Gastroesophageal sphincter (tissue), 4 donors: ENCODE measurements around the gene AP1G2. TPM values are rescaled to one million over a fixed set of nuclear protein-coding genes. Genes with fewer than 3 reads are reported as not detected.

ENCODE experiments used
- ATAC-seq: fragments of 150-250 bp; one replicate; pipeline ENCODE4 v1.9.1; 2016; ENCODE audit warnings: mild to moderate bottlenecking, moderate library complexity
- H3K27ac ChIP-seq, 4 donors: fragments of 200-600 bp; sonication (generic) in 3 of 4; 1 replicate in 3 of 4; 2 replicates in 1 of 4; pipeline ENCODE4 v1.5.1; 2016 to 2019
- H3K27me3 ChIP-seq: fragments of 200-600 bp; sonication (generic); one replicate; pipeline ENCODE4 v1.5.1; 2019
- H3K36me3 ChIP-seq, 2 donors: fragments of 200-600 bp; sonication (generic); one replicate each; pipeline ENCODE4 v1.5.1; 2019; ENCODE audit warnings: control low read depth in 1 of 2
- H3K4me1 ChIP-seq, 3 donors: fragments of 200-600 bp; sonication (generic); 1 replicate in 2 of 3; 2 replicates in 1 of 3; pipeline ENCODE4 v1.5.1; 2016 to 2019; ENCODE audit warnings: control low read depth in 2 of 3
- H3K4me3 ChIP-seq, 2 donors: fragments of 200-600 bp; sonication (generic); one replicate each; pipeline ENCODE4 v1.5.1; 2019; ENCODE audit warnings: mild to moderate bottlenecking in 1 of 2, moderate library complexity in 1 of 2
- H3K9me3 ChIP-seq, 3 donors: fragments of 200-600 bp; sonication (generic); one replicate each; pipeline ENCODE4 v1.5.1; 2017 to 2019; ENCODE audit warnings: control low read depth in 2 of 3
- EP300 ChIP-seq: sonication (generic); formaldehyde crosslinking; IDR thresholded peaks from one replicate; pipeline ENCODE4 v1.6.1; 2017; ENCODE audit warnings: antibody characterized with exemption, mild to moderate bottlenecking
- POLR2A ChIP-seq, 2 donors: fragments of 450-650 bp; IDR thresholded peaks; one replicate each; pipeline ENCODE4 v1.6.1; 2017; ENCODE audit warnings: antibody characterized with exemption in 2 of 2, mild to moderate bottlenecking in 2 of 2, moderate library complexity in 1 of 2
- POLR2AphosphoS5 ChIP-seq: sonication (generic); formaldehyde crosslinking; IDR thresholded peaks from one replicate; pipeline ENCODE4 v1.6.1; 2017; ENCODE audit warnings: antibody characterized with exemption
- WGBS, 2 donors: methylation state at CpG; one replicate each; pipeline ENCODE4 v1.1.5; 2018; ENCODE audit warnings: low coverage in 1 of 2; 5-methylcytosine and 5-hydroxymethylcytosine counted together
- total RNA-seq, 4 donors: library from RNA; depleted of rRNA; stranded (reverse); fragments of >200 nt; gene quantifications; one replicate each; pipeline ENCODE4 v1.1.0, GENCODE V29; 2016
- TF ChIP-seq, protein P1 (sequence below), 4 experiments: fragments of 200-600 bp in 2 of 4; fragments of 450-650 bp in 2 of 4; sonication (generic) in 1 of 4; IDR thresholded peaks; one replicate each; pipeline ENCODE4 v1.5.1; 2017 to 2019; ENCODE audit warnings: antibody characterized with exemption in 4 of 4, mild to moderate bottlenecking in 2 of 4, moderate library complexity in 2 of 4

AP1G2 gene
- total RNA-seq, 4 donors from 2014 or later: 7.2 to 43.1 (median 21.9) TPM

DNA sequence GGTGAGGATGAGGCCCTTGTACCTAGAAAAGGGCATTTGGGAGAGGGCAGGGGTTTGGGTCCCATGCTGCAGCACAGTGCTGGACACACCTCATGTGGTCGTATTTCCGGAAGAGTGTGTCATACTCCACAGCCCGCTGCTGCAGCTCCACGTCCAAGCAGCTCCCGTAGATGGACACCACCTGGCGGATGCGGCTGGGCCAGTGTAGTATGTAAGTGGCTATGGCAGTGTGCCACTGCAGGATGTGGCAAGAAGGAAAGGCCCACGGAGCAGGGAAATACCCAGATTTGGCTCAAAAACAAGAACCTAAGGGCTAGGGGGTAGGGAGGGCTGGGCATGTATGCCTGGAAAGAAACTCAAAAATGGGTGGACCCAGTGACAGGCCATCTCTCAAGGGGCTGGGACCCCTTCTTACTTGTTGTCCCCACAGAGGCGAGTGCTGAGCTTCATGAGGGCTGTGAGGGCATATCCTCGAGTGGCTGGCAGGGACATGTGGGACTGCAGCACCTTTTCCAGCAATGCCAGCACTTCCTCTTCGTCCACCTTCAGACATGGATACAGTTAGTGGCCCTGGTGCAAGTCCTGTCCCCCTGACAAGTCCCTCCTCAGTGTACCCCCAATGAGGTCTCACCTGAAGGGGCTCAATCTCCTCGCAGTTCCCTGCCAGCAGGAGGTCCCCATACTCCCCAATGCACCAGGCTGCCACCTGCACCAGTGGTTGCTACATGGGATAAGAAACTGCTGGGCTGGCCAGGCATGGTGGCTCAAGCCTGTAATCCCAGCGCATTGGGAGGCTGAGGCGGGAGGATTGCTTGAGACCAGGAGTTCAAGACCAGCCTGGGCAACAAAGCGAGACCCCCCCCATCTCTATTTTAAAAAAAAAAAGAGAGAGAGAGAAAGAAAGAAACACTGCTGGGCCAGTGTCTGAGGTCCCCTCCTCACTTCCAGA is 5.4 kb downstream of the AP1G2 start:
- peaks cover 0 to 40% (median 4%) of the 10 kb centered on the region in 3 donors for H3K4me1 ChIP-seq
- no peak overlapping the region for H3K4me3 ChIP-seq
- H3K27ac ChIP-seq: no peak overlapping the region
- no peaks in the 10 kb centered on the region for H3K9me3 ChIP-seq
- ATAC-seq: no peak
- TF ChIP-seq POLR2AphosphoS5 (no peak), EP300 (no peak)
- WGBS, 2 donors: 71 to 92% methylated on average over 2 to 10 of the region's 15 CpGs
- H3K36me3 ChIP-seq: peaks cover 0 to 54% of the 10 kb centered on the region in 2 donors
- H3K27me3 ChIP-seq: no peaks in the 10 kb centered on the region

DNA sequence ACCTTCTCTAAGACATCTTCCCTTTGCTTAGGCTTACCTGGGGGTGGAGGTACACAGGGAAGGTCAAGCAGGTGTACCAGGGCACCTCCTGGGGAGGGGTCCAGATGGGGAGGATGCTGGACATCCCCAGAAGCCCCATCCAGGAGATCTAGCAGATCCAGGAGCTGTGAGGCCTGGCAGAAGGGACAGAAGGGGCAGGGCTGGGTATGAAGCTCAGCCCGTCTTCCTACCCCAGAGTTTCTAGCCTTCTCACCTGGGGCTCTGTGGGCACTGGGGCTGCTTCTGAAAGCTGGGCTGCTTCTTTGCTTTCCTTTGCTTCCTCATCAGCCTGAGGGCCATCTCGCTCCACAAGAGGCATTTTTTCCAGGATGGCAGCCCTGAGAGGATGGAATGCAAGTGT is 6.3 kb downstream of the AP1G2 start:
- TF ChIP-seq POLR2AphosphoS5: no peak
- no peak for TF ChIP-seq EP300
- TF ChIP-seq, protein P1, sequence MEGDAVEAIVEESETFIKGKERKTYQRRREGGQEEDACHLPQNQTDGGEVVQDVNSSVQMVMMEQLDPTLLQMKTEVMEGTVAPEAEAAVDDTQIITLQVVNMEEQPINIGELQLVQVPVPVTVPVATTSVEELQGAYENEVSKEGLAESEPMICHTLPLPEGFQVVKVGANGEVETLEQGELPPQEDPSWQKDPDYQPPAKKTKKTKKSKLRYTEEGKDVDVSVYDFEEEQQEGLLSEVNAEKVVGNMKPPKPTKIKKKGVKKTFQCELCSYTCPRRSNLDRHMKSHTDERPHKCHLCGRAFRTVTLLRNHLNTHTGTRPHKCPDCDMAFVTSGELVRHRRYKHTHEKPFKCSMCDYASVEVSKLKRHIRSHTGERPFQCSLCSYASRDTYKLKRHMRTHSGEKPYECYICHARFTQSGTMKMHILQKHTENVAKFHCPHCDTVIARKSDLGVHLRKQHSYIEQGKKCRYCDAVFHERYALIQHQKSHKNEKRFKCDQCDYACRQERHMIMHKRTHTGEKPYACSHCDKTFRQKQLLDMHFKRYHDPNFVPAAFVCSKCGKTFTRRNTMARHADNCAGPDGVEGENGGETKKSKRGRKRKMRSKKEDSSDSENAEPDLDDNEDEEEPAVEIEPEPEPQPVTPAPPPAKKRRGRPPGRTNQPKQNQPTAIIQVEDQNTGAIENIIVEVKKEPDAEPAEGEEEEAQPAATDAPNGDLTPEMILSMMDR (IDR thresholded peaks at IDR 0.05): no peak
- TF ChIP-seq POLR2A (IDR thresholded peaks at IDR 0.05): no peak
- Histone ChIP-seq H3K4me3 (no peak overlapping the region), H3K9me3 (no peaks in the 10 kb centered on the region), H3K36me3 (peaks cover 0 to 54% of the 10 kb centered on the region in 2 donors), H3K27ac (no peak overlapping the region), H3K27me3 (no peaks in the 10 kb centered on the region), H3K4me1 (peaks cover 0 to 40% (median 11%) of the 10 kb centered on the region in 3 donors)
- ATAC-seq: no peak
- WGBS, 2 donors: 60% methylated on average over 1 of the region's 2 CpGs; no CpG with 5 or more reads in 1 of the 2 donors

DNA sequence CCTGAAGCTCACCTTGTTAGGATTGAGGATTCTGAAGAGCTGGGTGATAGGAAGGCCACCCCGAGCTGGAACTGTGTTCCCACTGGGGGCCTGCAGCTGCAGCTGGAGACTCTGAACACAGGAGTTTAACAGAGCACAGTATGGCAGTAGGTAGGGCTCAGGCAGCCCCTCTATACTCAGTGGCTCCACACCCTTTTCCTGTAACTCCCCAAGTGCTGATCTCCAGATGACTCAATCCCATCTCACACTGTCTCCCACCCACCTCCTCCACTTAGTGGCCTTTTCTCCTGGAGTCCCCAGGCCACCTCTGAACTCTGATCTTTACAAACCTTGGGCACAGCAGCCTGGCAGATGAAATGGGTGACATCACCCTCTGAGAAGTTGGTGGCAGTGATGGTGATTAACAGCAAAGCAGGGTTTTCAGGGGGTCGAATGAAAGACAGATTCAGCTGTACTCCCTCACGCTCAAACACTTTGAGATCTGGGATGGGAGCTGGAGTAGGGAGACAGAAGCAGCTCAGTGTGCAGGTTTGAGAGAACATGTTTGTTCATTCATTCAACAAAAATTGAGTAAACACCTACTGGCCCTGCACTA is 7.6 kb downstream of the AP1G2 start:
- Histone ChIP-seq H3K4me1 (peaks cover 0 to 45% (median 17%) of the 10 kb centered on the region in 3 donors), H3K27me3 (no peaks in the 10 kb centered on the region), H3K4me3 (no peak overlapping the region), H3K36me3 (peaks cover 0 to 54% of the 10 kb centered on the region in 2 donors), H3K9me3 (no peaks in the 10 kb centered on the region), H3K27ac (no peak overlapping the region)
- no peak for TF ChIP-seq POLR2A (IDR thresholded peaks at IDR 0.05)
- TF ChIP-seq EP300: no peak
- TF ChIP-seq, protein P1 (IDR thresholded peaks at IDR 0.05): no peak
- TF ChIP-seq POLR2AphosphoS5: no peak
- no peak for ATAC-seq
- WGBS, 2 donors: 71% methylated on average over 1 to 3 of the region's 3 CpGs

DNA sequence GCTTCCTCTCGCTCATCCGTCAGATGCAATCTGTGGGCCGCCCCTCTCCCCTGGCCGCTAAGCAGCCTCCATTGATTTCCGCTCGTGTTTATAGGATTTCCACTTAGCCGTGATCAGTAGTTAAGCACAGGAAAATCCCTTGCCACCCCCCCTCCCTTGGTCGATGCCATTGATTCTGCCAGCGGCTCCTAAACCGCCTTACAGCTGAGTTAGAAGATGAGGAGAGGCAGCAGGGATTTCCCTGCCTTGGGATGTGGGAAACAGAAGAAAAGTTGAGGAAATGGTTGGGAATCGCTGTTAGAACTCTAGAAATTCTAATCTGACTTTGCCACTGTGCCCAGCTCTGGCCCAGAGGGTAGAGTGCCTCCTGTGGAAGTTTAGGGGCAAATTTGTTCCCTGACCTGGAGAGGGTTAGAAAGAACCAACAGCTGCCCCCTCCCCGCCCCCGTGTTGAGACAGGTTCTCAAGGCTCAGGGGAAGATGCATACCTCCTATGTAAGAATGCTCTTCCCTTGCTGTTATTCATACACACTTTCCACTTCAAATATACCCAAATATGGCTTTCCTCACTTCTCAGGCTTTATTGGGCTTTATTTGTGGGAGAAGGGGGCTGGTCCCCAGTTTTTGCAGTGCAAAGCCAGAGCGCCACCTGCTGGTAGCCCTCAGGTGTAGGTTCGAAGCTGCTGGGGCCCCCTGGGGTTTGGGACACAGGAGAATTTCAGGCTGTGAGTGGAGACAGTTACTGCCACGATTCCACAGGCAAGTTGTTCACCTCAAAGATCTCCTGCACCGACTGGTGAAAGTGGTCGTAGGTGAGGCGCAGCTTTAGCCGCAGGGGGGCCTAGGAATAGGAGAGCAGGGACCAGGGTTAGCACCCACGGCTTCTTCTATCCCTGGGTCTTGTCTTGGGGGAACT is 8.3 kb downstream of the AP1G2 start:
- ATAC-seq: no peak
- TF ChIP-seq, protein P1 (IDR thresholded peaks at IDR 0.05): peak in 3 of 4 experiments; percentile 61 to 84 (median 62)
- TF ChIP-seq POLR2A (IDR thresholded peaks at IDR 0.05) (no peak), EP300 (no peak), POLR2AphosphoS5 (no peak)
- H3K9me3 ChIP-seq: no peaks in the 10 kb centered on the region
- 60 to 62% methylated on average over 6 to 11 of the region's 21 CpGs for WGBS, 2 donors
- peaks cover 0 to 48% (median 18%) of the 10 kb centered on the region in 3 donors for H3K4me1 ChIP-seq
- no peaks in the 10 kb centered on the region for H3K27me3 ChIP-seq
- peaks cover 0 to 54% of the 10 kb centered on the region in 2 donors for H3K36me3 ChIP-seq
- H3K4me3 ChIP-seq: no peak overlapping the region
- H3K27ac ChIP-seq: peak overlapping the region in 1 of 4 donors; percentile 8
